Neural cell (in vitro differentiated cells): ENCODE measurements around the gene JPT2. TPM values are rescaled to one million over a fixed set of nuclear protein-coding genes. Genes with fewer than 3 reads are reported as not detected.

Source experiments
- H2AFZ ChIP-seq: fragments of 200-600, 300-800 bp; sonication (generic), shearing (Covaris generic); 2 replicates; pipeline ENCODE4 v1.6.0; 2014; ENCODE audit warnings: low read depth, mild to moderate bottlenecking, antibody characterized with exemption, low read length, moderate library complexity
- H3F3A ChIP-seq: fragments of 200-600 bp; shearing (Covaris generic); 2 replicates; pipeline ENCODE4 v1.6.1; 2016; ENCODE audit warnings: mild to moderate bottlenecking, moderate library complexity, mixed read lengths, antibody characterized with exemption, low read length; ENCODE audit not compliant: insufficient read depth, poor library complexity, severe bottlenecking
- H3K27ac ChIP-seq: fragments of 200-600, 300-800 bp; sonication (generic), shearing (Covaris generic); 2 replicates; pipeline ENCODE4 v1.5.1; 2014; ENCODE audit warnings: mild to moderate bottlenecking, low read length, moderate library complexity
- H3K27me3 ChIP-seq: fragments of 300-800, 200-600 bp; sonication (generic), shearing (Covaris generic); 2 replicates; pipeline ENCODE4 v1.6.0; 2014; ENCODE audit warnings: mild to moderate bottlenecking, low read depth, low read length, moderate library complexity; ENCODE audit not compliant: insufficient read depth
- H3K36me3 ChIP-seq: fragments of 300-800, 200-600 bp; sonication (generic), shearing (Covaris generic); 2 replicates; pipeline ENCODE4 v1.5.1; 2014; ENCODE audit warnings: mild to moderate bottlenecking, antibody characterized with exemption, low read length, moderate library complexity; ENCODE audit not compliant: insufficient read depth
- H3K4me2 ChIP-seq: fragments of 300-800, 200-600 bp; sonication (generic), shearing (Covaris generic); 2 replicates; pipeline ENCODE4 v1.6.0; 2014; ENCODE audit warnings: mild to moderate bottlenecking, low read length
- H3K4me3 ChIP-seq: fragments of 300-800, 200-600 bp; sonication (generic), shearing (Covaris generic); 2 replicates; pipeline ENCODE4 v1.5.1; 2014; ENCODE audit warnings: mild to moderate bottlenecking, low read length, moderate library complexity
- H3K79me2 ChIP-seq: fragments of 200-600 bp; shearing (Covaris generic); replicated peaks from 2 replicates; pipeline ENCODE4 v1.6.0; 2014; ENCODE audit warnings: mild to moderate bottlenecking, low read length, moderate library complexity; ENCODE audit not compliant: insufficient read depth
- H3K9ac ChIP-seq: fragments of 300-800, 200-600 bp; sonication (generic), shearing (Covaris generic); 2 replicates; pipeline ENCODE4 v1.6.1; 2016; ENCODE audit warnings: mild to moderate bottlenecking, low read length, mixed read lengths
- H3K9me2 ChIP-seq: fragments of 200-600 bp; shearing (Covaris generic); 2 replicates; pipeline ENCODE4 v1.6.1; 2016; ENCODE audit warnings: mild to moderate bottlenecking, low read length, mixed read lengths; ENCODE audit not compliant: insufficient read depth
- H3K9me3 ChIP-seq: fragments of 200-600, 300-800 bp; sonication (generic), shearing (Covaris generic); 2 replicates; pipeline ENCODE4 v1.6.1; 2016; ENCODE audit warnings: mild to moderate bottlenecking, mixed run types, low read length, moderate library complexity, mixed read lengths
- H4K20me1 ChIP-seq: fragments of 200-600 bp; shearing (Covaris generic); 2 replicates; pipeline ENCODE4 v1.6.1; 2016; ENCODE audit warnings: mild to moderate bottlenecking, mixed run types; ENCODE audit not compliant: insufficient read depth
- EP300 ChIP-seq: fragments of 450-650 bp; conservative IDR thresholded peaks from 2 replicates; pipeline ENCODE4 v1.6.1; 2014; ENCODE audit warnings: antibody characterized with exemption, mild to moderate bottlenecking, moderate library complexity; ENCODE audit not compliant: poor library complexity, severe bottlenecking
- EZH2 ChIP-seq: fragments of 200-600, 300-800 bp; shearing (Covaris generic), sonication (generic); IDR thresholded peaks from 2 replicates; pipeline ENCODE4 v1.6.1; 2014; ENCODE audit warnings: antibody characterized with exemption, low read length, borderline replicate concordance, mild to moderate bottlenecking; ENCODE audit not compliant: insufficient read depth, poor library complexity, severe bottlenecking
- MXI1 ChIP-seq: fragments of 450-650 bp; conservative IDR thresholded peaks from 2 replicates; pipeline ENCODE4 v1.6.1; 2014; ENCODE audit warnings: antibody characterized with exemption, mild to moderate bottlenecking; ENCODE audit not compliant: poor library complexity, severe bottlenecking
- POLR2AphosphoS5 ChIP-seq: IDR thresholded peaks from 2 replicates; pipeline ENCODE4 v1.6.1; 2012
- RAD21 ChIP-seq: fragments of 450-650 bp; conservative IDR thresholded peaks from 2 replicates; pipeline ENCODE4 v1.6.1; 2014; ENCODE audit warnings: antibody characterized with exemption, mild to moderate bottlenecking, moderate library complexity
- SMC3 ChIP-seq: fragments of 450-650 bp; conservative IDR thresholded peaks from 2 replicates; pipeline ENCODE4 v1.6.1; 2014; ENCODE audit warnings: antibody characterized with exemption, mild to moderate bottlenecking, moderate library complexity; ENCODE audit not compliant: poor library complexity
- TAF1 ChIP-seq: IDR thresholded peaks from 2 replicates; pipeline ENCODE4 v1.6.1; 2012; ENCODE audit warnings: low read depth
- polyA plus RNA-seq: library from polyadenylated mRNA; depleted of rRNA; stranded (reverse); fragments of >200 nt; gene quantifications from 2 replicates; pipeline ENCODE4 v1.2.3, GENCODE V29; 2014
- TF ChIP-seq, protein P1 (sequence below): fragments of 450-650 bp; IDR thresholded peaks from 2 replicates; pipeline ENCODE4 v1.5.1; 2014; ENCODE audit warnings: antibody characterized with exemption, mild to moderate bottlenecking, moderate library complexity; ENCODE audit not compliant: poor library complexity, severe bottlenecking
- TF ChIP-seq, protein P2 (sequence below): IDR thresholded peaks from 2 replicates; pipeline ENCODE4 v1.6.1; 2012; ENCODE audit warnings: borderline replicate concordance

JPT2 gene
- polyA plus RNA-seq, 1 donor from 2014 or later: 61.4 TPM

DNA sequence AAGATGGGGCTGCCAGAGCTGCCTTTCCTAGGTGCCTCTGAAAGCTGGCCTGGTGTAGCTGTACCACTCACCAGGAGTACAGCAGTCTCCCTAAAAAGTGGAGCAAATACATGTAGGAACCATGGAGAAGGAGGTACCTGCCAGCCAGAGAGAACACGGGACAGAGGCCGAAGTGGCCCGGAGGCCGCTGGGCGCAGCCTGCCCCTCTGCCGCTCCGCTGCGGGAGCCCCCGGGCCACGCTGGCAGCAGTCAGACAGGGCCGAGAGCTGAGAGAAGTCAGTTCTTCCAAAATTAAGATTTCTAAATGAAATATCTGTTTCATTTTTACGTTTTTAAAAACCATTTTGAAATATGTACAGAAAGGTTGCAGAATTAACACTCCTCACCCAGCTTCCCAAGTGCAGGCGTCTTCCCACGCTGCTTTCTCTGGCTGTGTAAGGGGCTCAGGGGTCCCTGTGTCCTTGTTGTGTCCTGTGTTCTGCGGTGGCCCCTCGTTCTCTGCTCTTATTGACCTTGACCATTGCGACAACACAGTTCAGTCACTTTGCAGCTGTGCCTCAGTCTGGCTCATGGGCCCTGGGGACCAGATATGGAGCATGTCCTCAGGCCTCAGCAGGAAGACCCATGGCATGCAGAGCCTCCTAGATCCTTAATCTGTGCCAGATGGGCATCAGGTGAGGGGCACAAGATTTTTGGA, 32.9 kb downstream of the JPT2 start:
- H4K20me1 ChIP-seq: no peaks in the 10 kb centered on the region
- TF ChIP-seq TAF1: no peak
- TF ChIP-seq RAD21: no peak
- TF ChIP-seq, protein P1, sequence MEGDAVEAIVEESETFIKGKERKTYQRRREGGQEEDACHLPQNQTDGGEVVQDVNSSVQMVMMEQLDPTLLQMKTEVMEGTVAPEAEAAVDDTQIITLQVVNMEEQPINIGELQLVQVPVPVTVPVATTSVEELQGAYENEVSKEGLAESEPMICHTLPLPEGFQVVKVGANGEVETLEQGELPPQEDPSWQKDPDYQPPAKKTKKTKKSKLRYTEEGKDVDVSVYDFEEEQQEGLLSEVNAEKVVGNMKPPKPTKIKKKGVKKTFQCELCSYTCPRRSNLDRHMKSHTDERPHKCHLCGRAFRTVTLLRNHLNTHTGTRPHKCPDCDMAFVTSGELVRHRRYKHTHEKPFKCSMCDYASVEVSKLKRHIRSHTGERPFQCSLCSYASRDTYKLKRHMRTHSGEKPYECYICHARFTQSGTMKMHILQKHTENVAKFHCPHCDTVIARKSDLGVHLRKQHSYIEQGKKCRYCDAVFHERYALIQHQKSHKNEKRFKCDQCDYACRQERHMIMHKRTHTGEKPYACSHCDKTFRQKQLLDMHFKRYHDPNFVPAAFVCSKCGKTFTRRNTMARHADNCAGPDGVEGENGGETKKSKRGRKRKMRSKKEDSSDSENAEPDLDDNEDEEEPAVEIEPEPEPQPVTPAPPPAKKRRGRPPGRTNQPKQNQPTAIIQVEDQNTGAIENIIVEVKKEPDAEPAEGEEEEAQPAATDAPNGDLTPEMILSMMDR: no peak
- no peak for TF ChIP-seq EP300
- TF ChIP-seq MXI1: no peak
- TF ChIP-seq POLR2AphosphoS5: no peak
- no peak for TF ChIP-seq EZH2
- H2AFZ ChIP-seq: no peak overlapping the region
- no peak overlapping the region for H3K9ac ChIP-seq
- H3K9me2 ChIP-seq: no peaks in the 10 kb centered on the region
- no peak overlapping the region for H3K27ac ChIP-seq
- H3K4me3 ChIP-seq: no peak overlapping the region
- H3K4me2 ChIP-seq: no peak overlapping the region
- H3K27me3 ChIP-seq: no peaks in the 10 kb centered on the region
- H3K79me2 ChIP-seq: peaks cover 81% of the 10 kb centered on the region
- H3K9me3 ChIP-seq: no peaks in the 10 kb centered on the region
- peaks cover 4% of the 10 kb centered on the region for H3F3A ChIP-seq
- no peaks in the 10 kb centered on the region for H3K36me3 ChIP-seq

DNA sequence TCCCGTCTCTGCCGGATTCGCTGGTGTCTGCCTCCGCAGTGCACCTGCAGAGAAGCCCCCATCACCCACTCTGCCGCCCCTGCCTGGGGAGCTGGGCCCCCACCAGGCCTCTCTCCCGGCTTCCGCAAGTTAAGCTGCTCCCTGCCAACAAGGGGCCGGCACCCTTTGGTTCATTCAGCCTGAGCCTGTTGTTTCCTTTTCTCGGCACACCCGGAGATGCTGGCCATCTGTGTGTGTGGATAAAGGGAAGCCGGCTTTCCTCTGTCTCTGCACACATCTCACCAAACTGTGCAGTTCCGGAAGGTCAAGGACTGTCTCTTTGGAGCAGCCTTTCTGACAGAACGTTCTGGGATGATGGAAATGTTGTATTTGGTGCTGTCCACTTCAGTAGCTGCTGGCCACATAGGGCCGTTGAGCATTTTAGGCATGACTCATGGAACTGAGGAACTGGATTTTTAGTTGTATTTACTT, 34.7 kb downstream of the JPT2 start:
- H3K27ac ChIP-seq: no peak overlapping the region
- no peak overlapping the region for H3K4me3 ChIP-seq
- H3K4me2 ChIP-seq: no peak overlapping the region

More for the DNA sequence above, 34.7 kb downstream of the JPT2 start:
- TF ChIP-seq MXI1 (no peak), RAD21 (no peak), TAF1 (no peak), SMC3 (no peak), EZH2 (no peak), EP300 (no peak), POLR2AphosphoS5 (no peak)
- TF ChIP-seq, protein P2, sequence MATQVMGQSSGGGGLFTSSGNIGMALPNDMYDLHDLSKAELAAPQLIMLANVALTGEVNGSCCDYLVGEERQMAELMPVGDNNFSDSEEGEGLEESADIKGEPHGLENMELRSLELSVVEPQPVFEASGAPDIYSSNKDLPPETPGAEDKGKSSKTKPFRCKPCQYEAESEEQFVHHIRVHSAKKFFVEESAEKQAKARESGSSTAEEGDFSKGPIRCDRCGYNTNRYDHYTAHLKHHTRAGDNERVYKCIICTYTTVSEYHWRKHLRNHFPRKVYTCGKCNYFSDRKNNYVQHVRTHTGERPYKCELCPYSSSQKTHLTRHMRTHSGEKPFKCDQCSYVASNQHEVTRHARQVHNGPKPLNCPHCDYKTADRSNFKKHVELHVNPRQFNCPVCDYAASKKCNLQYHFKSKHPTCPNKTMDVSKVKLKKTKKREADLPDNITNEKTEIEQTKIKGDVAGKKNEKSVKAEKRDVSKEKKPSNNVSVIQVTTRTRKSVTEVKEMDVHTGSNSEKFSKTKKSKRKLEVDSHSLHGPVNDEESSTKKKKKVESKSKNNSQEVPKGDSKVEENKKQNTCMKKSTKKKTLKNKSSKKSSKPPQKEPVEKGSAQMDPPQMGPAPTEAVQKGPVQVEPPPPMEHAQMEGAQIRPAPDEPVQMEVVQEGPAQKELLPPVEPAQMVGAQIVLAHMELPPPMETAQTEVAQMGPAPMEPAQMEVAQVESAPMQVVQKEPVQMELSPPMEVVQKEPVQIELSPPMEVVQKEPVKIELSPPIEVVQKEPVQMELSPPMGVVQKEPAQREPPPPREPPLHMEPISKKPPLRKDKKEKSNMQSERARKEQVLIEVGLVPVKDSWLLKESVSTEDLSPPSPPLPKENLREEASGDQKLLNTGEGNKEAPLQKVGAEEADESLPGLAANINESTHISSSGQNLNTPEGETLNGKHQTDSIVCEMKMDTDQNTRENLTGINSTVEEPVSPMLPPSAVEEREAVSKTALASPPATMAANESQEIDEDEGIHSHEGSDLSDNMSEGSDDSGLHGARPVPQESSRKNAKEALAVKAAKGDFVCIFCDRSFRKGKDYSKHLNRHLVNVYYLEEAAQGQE: no peak
- TF ChIP-seq, protein P1: no peak
- Histone ChIP-seq H3K27me3 (no peaks in the 10 kb centered on the region), H4K20me1 (no peaks in the 10 kb centered on the region), H3K36me3 (no peaks in the 10 kb centered on the region), H3F3A (peaks cover 2% of the 10 kb centered on the region), H3K9me3 (no peaks in the 10 kb centered on the region), H2AFZ (no peak overlapping the region), H3K79me2 (peaks cover 65% of the 10 kb centered on the region), H3K9me2 (no peaks in the 10 kb centered on the region), H3K9ac (no peak overlapping the region)
